ENCODE measurements around the gene UNC45A.

DNA sequence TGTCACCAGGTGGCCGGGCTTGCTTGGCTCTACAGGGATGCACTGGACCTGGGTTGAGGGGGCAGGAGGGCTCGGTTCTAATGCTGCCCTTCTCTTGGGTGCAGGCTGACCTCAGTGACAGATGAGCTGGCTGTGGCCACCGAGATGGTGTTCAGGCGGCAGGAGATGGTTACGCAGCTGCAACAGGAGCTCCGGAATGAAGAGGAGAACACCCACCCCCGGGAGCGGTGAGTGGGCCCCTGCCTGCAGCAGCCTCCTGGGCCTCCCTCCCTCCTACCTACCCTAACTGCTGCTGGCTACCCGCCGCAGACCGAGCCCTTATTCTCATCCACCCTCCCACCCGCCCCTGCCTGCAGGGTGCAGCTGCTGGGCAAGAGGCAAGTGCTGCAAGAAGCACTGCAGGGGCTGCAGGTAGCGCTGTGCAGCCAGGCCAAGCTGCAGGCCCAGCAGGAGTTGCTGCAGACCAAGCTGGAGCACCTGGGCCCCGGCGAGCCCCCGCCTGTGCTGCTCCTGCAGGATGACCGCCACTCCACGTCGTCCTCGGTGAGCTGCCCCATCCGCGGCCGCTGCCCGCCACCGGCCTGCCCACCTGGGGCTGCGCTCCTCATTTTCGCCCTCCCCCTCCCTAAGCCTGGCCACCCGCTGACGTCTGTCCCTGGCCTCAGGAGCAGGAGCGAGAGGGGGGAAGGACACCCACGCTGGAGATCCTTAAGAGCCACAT is 45.2 kb upstream of the UNC45A start:
- no peak for TF ChIP-seq POLR2A (IDR thresholded peaks at IDR 0.05)
- TF ChIP-seq, protein P1, sequence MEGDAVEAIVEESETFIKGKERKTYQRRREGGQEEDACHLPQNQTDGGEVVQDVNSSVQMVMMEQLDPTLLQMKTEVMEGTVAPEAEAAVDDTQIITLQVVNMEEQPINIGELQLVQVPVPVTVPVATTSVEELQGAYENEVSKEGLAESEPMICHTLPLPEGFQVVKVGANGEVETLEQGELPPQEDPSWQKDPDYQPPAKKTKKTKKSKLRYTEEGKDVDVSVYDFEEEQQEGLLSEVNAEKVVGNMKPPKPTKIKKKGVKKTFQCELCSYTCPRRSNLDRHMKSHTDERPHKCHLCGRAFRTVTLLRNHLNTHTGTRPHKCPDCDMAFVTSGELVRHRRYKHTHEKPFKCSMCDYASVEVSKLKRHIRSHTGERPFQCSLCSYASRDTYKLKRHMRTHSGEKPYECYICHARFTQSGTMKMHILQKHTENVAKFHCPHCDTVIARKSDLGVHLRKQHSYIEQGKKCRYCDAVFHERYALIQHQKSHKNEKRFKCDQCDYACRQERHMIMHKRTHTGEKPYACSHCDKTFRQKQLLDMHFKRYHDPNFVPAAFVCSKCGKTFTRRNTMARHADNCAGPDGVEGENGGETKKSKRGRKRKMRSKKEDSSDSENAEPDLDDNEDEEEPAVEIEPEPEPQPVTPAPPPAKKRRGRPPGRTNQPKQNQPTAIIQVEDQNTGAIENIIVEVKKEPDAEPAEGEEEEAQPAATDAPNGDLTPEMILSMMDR (IDR thresholded peaks at IDR 0.05) = no peak
